SK-N-SH treated with all-trans-retinoic acid at 6 μM for 48 hours (cell line): ENCODE data around the gene ARHGAP12.
A peak's percentile ranks its signal among the peaks of the same experiment; 100 is the strongest.

Experiments
- ATAC-seq: fragments of 200-7000 bp; cut with Tn5 transposase; 3 replicates; pipeline ENCODE4 v1.9.1; 2020; ENCODE audit warnings: mild to moderate bottlenecking, moderate library complexity
- ARNTL ChIP-seq: fragments of 450-650 bp; formaldehyde crosslinking; IDR thresholded peaks from 2 replicates; pipeline ENCODE4 v1.5.0; 2020; ENCODE audit warnings: low read depth, mild to moderate bottlenecking, moderate library complexity, borderline replicate concordance
- BACH2 ChIP-seq: fragments of 250-450 bp; sonication (Bioruptor Pico); IDR thresholded peaks from 2 replicates; pipeline ENCODE4 v1.9.0; 2021; ENCODE audit warnings: mild to moderate bottlenecking, borderline replicate concordance
- CSDC2 ChIP-seq: fragments of 250-450 bp; sonication (Bioruptor Pico); IDR thresholded peaks from 2 replicates; pipeline ENCODE4 v1.5.0; 2020; ENCODE audit warnings: mild to moderate bottlenecking, moderate library complexity
- CSRNP3 ChIP-seq: fragments of 250-450 bp; sonication (Bioruptor Pico); IDR thresholded peaks from 2 replicates; pipeline ENCODE4 v1.5.1; 2021; ENCODE audit warnings: mild to moderate bottlenecking, moderate library complexity
- ESRRG ChIP-seq: fragments of 250-450 bp; sonication (Bioruptor Pico); IDR thresholded peaks from 2 replicates; pipeline ENCODE4 v1.6.1; 2021; ENCODE audit warnings: mild to moderate bottlenecking
- GLIS3 ChIP-seq: fragments of 250-450 bp; sonication (Bioruptor Pico); IDR thresholded peaks from 2 replicates; pipeline ENCODE4 v1.5.0; 2020; ENCODE audit warnings: mild to moderate bottlenecking, moderate library complexity
- ISL1 ChIP-seq: fragments of 250-450 bp; sonication (Bioruptor Pico); IDR thresholded peaks from 2 replicates; pipeline ENCODE4 v2.1.2; 2022; ENCODE audit warnings: mild to moderate bottlenecking, moderate library complexity
- OSR1 ChIP-seq: fragments of 250-450 bp; sonication (Bioruptor Pico); IDR thresholded peaks from 2 replicates; pipeline ENCODE4 v1.8.0; 2022; ENCODE audit warnings: moderate library complexity, mild to moderate bottlenecking, inconsistent platforms
- PATZ1 ChIP-seq: fragments of 250-450 bp; sonication (Bioruptor Pico); IDR thresholded peaks from 2 replicates; pipeline ENCODE4 v1.8.0; 2020; ENCODE audit warnings: mild to moderate bottlenecking, moderate library complexity, borderline replicate concordance
- POU6F1 ChIP-seq: fragments of 250-450 bp; sonication (Bioruptor Pico); IDR thresholded peaks from 2 replicates; pipeline ENCODE4 v1.8.0; 2021; ENCODE audit warnings: low read depth, mild to moderate bottlenecking, moderate library complexity, borderline replicate concordance
- PPARA ChIP-seq: fragments of 250-450 bp; sonication (Bioruptor Pico); IDR thresholded peaks from 2 replicates; pipeline ENCODE4 v1.5.0; 2020; ENCODE audit warnings: mild to moderate bottlenecking, borderline replicate concordance
- RARB ChIP-seq: fragments of 250-450 bp; sonication (Bioruptor Pico); IDR thresholded peaks from 2 replicates; pipeline ENCODE4 v1.8.0; 2021; ENCODE audit warnings: mild to moderate bottlenecking, moderate library complexity
- SNAI2 ChIP-seq: fragments of 250-450 bp; sonication (Bioruptor Pico); IDR thresholded peaks from 2 replicates; pipeline ENCODE4 v1.5.0; 2020; ENCODE audit warnings: mild to moderate bottlenecking, moderate library complexity
- TCF4 ChIP-seq: fragments of 250-450 bp; sonication (Bioruptor Pico); IDR thresholded peaks from 2 replicates; pipeline ENCODE4 v1.8.0; 2021; ENCODE audit warnings: mild to moderate bottlenecking, moderate library complexity, borderline replicate concordance
- TOX ChIP-seq: fragments of 250-450 bp; sonication (Bioruptor Pico); IDR thresholded peaks from 2 replicates; pipeline ENCODE4 v1.8.0; 2021; ENCODE audit warnings: mild to moderate bottlenecking, moderate library complexity, borderline replicate concordance
- TSHZ2 ChIP-seq: fragments of 250-450 bp; sonication (Bioruptor Pico); IDR thresholded peaks from 2 replicates; pipeline ENCODE4 v1.5.0; 2020; ENCODE audit warnings: mild to moderate bottlenecking, moderate library complexity
- ZFP3 ChIP-seq: fragments of 250-450 bp; sonication (Bioruptor Pico); IDR thresholded peaks from 2 replicates; pipeline ENCODE4 v1.5.0; 2020; ENCODE audit warnings: mild to moderate bottlenecking, moderate library complexity
- ZFP30 ChIP-seq: fragments of 450-650 bp; formaldehyde crosslinking; IDR thresholded peaks from 2 replicates; pipeline ENCODE4 v1.5.0; 2022; ENCODE audit warnings: mild to moderate bottlenecking, moderate library complexity
- ZNF565 ChIP-seq: fragments of 450-650 bp; formaldehyde crosslinking; conservative IDR thresholded peaks from 2 replicates; pipeline ENCODE4 v1.5.0; 2020; ENCODE audit warnings: low read depth, mild to moderate bottlenecking, moderate library complexity
- ZNF70 ChIP-seq: fragments of 450-650 bp; formaldehyde crosslinking; IDR thresholded peaks from 2 replicates; pipeline ENCODE4 v1.5.0; 2020; ENCODE audit warnings: mild to moderate bottlenecking, moderate library complexity
- ZNF8 ChIP-seq: fragments of 450-650 bp; formaldehyde crosslinking; IDR thresholded peaks from 2 replicates; pipeline ENCODE4 v1.5.0; 2020; ENCODE audit warnings: mild to moderate bottlenecking, moderate library complexity

Gene ARHGAP12

GRCh38 chr10:31928549-31929260, at the start of gene ARHGAP12:
TSS of gene ARHGAP12 (minus strand) at chr10:31928831. CDS start at chr10:31908855, 19,976 bp downstream.
- ATAC-seq: peak; percentile 88
- TF ChIP-seq GLIS3 (CRISPR knock-in tag): peak; percentile 10; the same call in 1 of the 2 replicates
- no peak for TF ChIP-seq TSHZ2 (CRISPR knock-in tag)

GRCh38 chr10:31978156-31978483, 49.5 kb upstream of the ARHGAP12 start:
- ATAC-seq: no peak
- TF ChIP-seq GLIS3 (CRISPR knock-in tag) (no peak), CSRNP3 (CRISPR knock-in tag) (no peak), TCF4 (CRISPR knock-in tag) (no peak), RARB (CRISPR knock-in tag) (no peak), ISL1 (CRISPR knock-in tag) (no peak), BACH2 (CRISPR knock-in tag) (no peak), POU6F1 (CRISPR knock-in tag) (no peak), ARNTL (CRISPR knock-in tag) (no peak), TOX (CRISPR knock-in tag) (no peak), ZFP3 (no peak), SNAI2 (no peak), PATZ1 (no peak)

GRCh38 chr10:31977440-31978155, 49.0 kb upstream of the ARHGAP12 start:
- ATAC-seq: no peak; the same call in 2 of the 3 replicates
- TF ChIP-seq BACH2 (CRISPR knock-in tag) (no peak), CSRNP3 (CRISPR knock-in tag) (no peak), ZNF8 (CRISPR knock-in tag) (no peak), ZNF565 (no peak), POU6F1 (CRISPR knock-in tag) (no peak), PATZ1 (no peak), ZFP3 (no peak), SNAI2 (no peak), OSR1 (CRISPR knock-in tag) (no peak), RARB (CRISPR knock-in tag) (no peak), ZNF70 (no peak), TOX (CRISPR knock-in tag) (no peak), ZFP30 (CRISPR knock-in tag) (no peak), ESRRG (CRISPR knock-in tag) (no peak), ARNTL (CRISPR knock-in tag) (no peak), PPARA (CRISPR knock-in tag) (no peak), CSDC2 (CRISPR knock-in tag) (no peak), GLIS3 (CRISPR knock-in tag) (no peak)
